ENCODE measurements around the gene SLC13A5. TPM values are rescaled to one million over a fixed set of nuclear protein-coding genes. Genes with fewer than 3 reads are reported as not detected.
"Not testable (repeated sequence)": the region's sequence is repeated elsewhere in the genome, so short reads cannot be mapped to it uniquely, and the experiment has no call there.

SLC13A5 gene
- total RNA-seq, 1 experiment from 2014 or later, result 0.10 TPM

DNA sequence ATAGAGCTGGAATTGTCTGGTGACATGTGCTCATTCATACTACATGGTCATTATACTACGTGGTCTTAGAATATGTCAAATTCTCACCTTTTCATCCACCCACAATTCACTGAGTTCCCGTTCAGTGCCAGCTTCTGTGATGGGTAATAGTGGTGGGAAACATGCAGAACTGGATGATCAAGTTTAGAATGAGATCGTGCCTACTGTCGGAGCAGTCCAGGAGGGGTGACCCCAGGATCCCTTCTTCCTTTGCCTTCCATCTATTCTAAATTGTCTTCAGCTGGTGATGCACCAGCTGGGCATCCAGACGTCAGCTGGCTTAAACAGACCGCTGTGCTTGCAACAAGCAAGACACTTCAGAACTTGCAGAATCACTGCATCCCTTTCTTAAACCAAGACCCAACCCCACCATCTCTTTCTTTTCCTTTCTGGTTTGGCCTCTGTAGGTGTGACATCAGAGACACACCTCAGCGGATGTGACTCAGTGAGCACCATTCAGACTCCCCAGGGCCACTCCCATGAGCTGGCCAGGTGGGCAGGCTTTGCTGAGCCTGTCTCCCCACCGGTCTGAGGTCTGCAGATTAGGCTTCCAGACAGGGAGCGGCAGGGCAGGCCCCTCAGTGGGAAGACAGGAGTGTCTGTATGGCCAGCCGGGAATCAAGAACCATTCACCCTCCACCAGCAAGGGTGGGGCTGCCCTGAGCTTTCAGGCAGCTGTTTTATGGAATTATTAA lies 43.5 kb downstream of the SLC13A5 start:
- DNase-seq, result no peak
- H3K36me3 ChIP-seq (replicated peaks; ENCODE audit: control insufficient read depth, insufficient read depth, low read length), result no peaks in the 10 kb centered on the region
- peaks cover 1% of the 10 kb centered on the region for H3K27me3 ChIP-seq (ENCODE audit: control insufficient read depth, insufficient read depth, low read length)
- H3K4me3 ChIP-seq (ENCODE audit: insufficient read depth, low read depth, low read length), result no peak overlapping the region

DNA sequence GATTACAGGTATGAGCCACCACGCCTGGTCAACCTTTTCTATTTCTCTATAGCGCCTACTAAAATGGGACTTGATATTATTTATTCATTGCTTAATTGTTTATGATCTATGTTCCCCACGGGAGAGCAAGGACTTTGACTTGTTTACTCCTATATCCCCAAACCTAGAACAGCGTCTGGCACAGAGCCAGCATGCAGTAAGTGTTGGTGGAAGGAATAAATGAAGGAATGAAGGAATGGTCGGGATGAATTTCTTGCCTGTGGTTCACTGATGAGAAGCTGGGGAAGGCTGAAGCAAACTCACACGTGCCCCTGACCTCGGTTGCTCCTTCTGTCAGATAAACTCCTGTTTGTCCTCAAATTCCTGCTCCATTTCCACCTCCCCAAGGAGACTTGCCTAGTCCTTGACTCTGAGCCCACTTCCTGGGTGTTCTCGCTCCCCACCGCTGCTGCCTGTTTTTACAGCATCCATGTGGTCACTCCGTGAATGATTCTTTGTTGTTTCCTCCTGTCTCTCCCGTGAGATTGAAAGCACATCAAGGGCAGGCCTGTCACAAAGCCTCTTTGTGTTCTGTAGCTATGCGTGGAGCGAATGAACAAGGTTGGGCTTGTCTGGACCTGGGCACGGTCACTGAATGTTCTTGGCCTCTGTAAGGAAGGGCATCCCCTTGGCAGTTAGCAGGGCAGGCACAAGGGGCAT lies 44.3 kb downstream of the SLC13A5 start:
- DNase-seq, result no peak
- H3K27me3 ChIP-seq (ENCODE audit: control insufficient read depth, insufficient read depth, low read length), result peaks cover 1% of the 10 kb centered on the region
- H3K4me3 ChIP-seq (ENCODE audit: insufficient read depth, low read depth, low read length), result no peak overlapping the region
- H3K36me3 ChIP-seq (replicated peaks; ENCODE audit: control insufficient read depth, insufficient read depth, low read length), result no peaks in the 10 kb centered on the region

DNA sequence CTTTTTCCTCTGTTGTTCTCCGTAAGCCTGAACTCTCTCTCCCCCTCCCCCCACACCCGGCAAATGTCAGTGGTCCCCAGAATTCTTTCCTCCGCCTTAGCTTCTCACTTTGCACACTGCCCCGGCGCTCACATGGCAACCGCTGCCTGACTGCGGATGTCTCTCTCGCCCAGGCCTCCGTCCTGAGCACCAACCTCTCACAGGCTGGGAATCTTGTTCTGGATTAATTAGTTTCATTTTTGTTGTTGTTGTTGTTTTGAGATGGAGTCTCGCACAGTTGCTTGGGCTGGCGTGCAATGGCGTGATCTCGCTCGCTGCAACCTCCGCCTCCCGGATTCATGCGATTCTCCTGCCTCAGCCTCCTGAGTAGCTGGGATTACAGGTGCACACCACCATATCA lies 45.0 kb downstream of the SLC13A5 start:
- H3K4me3 ChIP-seq (ENCODE audit: insufficient read depth, low read depth, low read length), result no peak overlapping the region
- H3K27me3 ChIP-seq (ENCODE audit: control insufficient read depth, insufficient read depth, low read length), result peaks cover 1% of the 10 kb centered on the region
- no peaks in the 10 kb centered on the region for H3K36me3 ChIP-seq (replicated peaks; ENCODE audit: control insufficient read depth, insufficient read depth, low read length)
- no peak for DNase-seq

DNA sequence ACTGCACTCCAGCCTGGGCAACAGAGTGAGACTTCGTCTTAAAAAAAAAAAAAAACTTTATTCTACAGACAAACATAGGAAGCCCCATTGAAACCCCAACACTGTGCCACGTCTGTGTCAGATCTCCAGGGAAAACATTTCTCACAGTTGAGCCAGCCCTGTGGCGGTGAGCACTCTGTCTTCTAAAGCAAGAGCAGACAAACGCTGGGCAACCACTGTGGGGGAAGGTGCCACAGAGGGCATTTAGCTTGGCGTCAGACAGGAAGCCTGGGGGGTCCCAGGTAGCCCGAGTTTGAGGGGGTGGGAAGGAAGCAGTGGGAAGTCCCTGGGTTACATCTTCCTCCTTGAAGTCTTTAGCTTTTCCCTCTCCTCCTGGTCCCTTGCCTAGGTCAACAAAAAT lies 45.7 kb downstream of the SLC13A5 start:
- H3K27me3 ChIP-seq (ENCODE audit: control insufficient read depth, insufficient read depth, low read length), result peaks cover 1% of the 10 kb centered on the region
- no peaks in the 10 kb centered on the region for H3K36me3 ChIP-seq (replicated peaks; ENCODE audit: control insufficient read depth, insufficient read depth, low read length)
- no peak for DNase-seq
- no peak overlapping the region for H3K4me3 ChIP-seq (ENCODE audit: insufficient read depth, low read depth, low read length)

DNA sequence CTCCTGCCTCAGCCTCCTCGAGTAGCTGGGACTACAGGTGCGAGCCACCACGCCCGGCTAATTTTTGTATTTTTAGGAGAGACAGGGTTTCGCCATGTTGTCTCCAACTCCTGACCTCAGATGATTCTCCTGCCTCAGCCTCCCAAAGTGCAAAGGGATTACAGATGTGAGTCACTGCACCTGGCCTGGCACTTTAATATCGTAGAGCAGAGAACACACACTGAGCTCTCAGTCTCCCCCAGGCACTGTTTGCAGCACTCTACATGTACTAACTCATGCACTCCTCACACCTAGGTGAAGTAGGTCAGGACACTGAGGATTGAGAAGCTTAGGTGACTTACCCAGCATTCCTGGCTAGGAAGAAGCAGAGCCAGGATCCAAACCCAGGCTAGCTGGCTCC lies 46.6 kb downstream of the SLC13A5 start:
- H3K4me3 ChIP-seq (ENCODE audit: insufficient read depth, low read depth, low read length), result no peak overlapping the region
- DNase-seq, result no peak
- H3K36me3 ChIP-seq (replicated peaks; ENCODE audit: control insufficient read depth, insufficient read depth, low read length), result no peaks in the 10 kb centered on the region
- peaks cover 2% of the 10 kb centered on the region for H3K27me3 ChIP-seq (ENCODE audit: control insufficient read depth, insufficient read depth, low read length)

DNA sequence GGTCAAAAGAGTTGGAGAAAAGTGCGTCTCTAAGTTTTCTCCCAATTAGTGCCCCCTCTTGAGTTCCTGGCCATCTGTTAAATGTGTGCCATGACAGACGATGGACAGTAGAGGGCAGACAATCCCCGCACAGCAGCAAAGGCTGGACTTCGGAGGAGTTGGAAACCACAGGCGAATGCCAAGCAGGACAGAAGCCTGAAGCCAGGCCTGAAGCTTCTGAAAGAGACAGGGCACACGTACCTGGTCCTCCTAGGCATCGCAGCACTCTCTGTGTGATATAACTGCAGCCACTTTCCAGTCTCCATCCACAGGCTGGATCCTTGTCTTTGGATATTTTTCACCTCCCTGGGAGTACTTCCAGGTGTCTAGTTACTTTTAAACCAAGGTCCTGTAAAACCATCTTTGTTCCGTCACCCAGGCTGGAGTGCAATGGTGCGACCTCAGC lies 47.1 kb downstream of the SLC13A5 start:
- peak; percentile 88 for DNase-seq
- no peaks in the 10 kb centered on the region for H3K36me3 ChIP-seq (replicated peaks; ENCODE audit: control insufficient read depth, insufficient read depth, low read length)
- no peak overlapping the region for H3K4me3 ChIP-seq (ENCODE audit: insufficient read depth, low read depth, low read length)
- H3K27me3 ChIP-seq (ENCODE audit: control insufficient read depth, insufficient read depth, low read length), result peaks cover 5% of the 10 kb centered on the region

DNA sequence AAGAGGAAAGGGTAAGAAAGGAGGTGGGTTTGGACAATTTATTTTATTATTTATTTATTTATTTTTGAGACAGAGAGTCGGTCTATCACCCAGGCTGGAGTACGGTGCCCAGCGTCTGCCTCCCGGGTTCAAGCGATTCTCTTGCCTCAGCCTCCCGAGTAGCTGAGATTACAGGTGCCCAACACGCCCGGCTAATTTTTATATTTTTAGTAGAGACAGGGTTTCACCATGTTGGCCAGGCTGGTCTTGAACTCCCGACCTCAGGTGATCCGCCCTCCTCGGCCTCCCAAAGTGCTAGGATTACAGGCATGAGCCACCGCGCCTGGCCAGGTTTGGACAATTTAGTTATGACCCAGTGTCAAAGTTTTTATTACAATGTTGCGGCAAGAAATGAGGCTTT lies 50.0 kb downstream of the SLC13A5 start:
- not testable (repeated sequence) for H3K36me3 ChIP-seq (replicated peaks; ENCODE audit: control insufficient read depth, insufficient read depth, low read length); H3K27me3 ChIP-seq (ENCODE audit: control insufficient read depth, insufficient read depth, low read length); DNase-seq; H3K4me3 ChIP-seq (ENCODE audit: insufficient read depth, low read depth, low read length)

DNA sequence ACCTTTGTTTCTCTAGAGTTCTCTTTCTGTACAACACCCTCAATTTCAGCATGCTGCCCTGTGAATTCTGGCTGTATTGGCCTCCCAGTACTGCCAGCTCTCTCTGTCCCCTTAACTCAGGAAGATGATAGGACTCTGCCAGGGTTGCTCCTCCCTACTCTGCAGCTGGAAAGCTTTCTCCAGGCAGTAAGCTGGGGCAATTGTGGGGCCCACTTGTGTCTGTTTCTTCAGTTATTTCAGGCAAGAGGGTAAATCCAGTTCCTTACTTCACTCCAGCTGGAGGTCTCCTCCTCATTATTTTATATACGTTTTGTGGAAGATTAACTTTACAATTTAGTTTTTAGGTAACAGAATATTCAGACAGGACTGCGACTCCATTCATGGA lies 51.7 kb downstream of the SLC13A5 start:
- peaks cover 21% of the 10 kb centered on the region for H3K27me3 ChIP-seq (ENCODE audit: control insufficient read depth, insufficient read depth, low read length)
- no peak for DNase-seq

DNA sequence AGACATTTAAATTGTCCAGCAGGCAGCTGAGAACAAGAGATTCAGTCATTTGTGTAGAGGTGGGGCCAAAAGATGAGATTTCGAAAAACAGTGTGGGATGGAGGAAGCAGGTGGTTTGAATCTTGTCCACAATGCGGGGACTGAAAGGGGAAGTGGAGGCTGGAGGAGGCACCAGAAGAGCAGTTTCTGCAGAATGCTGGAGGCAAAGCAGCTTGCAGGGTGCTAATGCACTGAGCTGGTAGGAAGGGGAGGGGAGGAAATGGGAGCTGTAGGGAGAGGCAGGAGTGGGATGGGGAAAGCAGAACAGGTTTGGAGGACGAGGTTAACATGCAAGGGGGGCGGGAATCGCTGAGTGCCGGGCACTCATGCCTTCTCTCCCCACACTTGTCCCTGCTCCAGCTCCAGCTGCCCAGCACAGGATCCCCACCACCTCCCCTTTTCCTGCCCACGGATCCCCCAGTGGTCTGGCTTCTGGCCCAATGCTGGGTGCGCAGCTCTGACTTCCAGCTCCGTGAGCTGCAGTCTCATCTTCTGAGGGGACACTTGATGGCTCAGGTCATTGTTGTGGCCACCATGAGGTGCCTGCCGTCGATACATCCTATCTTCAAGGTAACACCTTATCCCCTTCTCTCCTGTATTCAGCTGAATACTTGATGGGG lies 52.2 kb downstream of the SLC13A5 start:
- Histone ChIP-seq H3K4me3 (ENCODE audit: insufficient read depth, low read depth, low read length) (no peak overlapping the region), H3K27me3 (ENCODE audit: control insufficient read depth, insufficient read depth, low read length) (peaks cover 25% of the 10 kb centered on the region), H3K36me3 (replicated peaks; ENCODE audit: control insufficient read depth, insufficient read depth, low read length) (no peaks in the 10 kb centered on the region)
- DNase-seq, result no peak

More for the DNA sequence above, 51.7 kb downstream of the SLC13A5 start:
- Histone ChIP-seq H3K36me3 (replicated peaks; ENCODE audit: control insufficient read depth, insufficient read depth, low read length) (no peaks in the 10 kb centered on the region), H3K4me3 (ENCODE audit: insufficient read depth, low read depth, low read length) (no peak overlapping the region)

DNA sequence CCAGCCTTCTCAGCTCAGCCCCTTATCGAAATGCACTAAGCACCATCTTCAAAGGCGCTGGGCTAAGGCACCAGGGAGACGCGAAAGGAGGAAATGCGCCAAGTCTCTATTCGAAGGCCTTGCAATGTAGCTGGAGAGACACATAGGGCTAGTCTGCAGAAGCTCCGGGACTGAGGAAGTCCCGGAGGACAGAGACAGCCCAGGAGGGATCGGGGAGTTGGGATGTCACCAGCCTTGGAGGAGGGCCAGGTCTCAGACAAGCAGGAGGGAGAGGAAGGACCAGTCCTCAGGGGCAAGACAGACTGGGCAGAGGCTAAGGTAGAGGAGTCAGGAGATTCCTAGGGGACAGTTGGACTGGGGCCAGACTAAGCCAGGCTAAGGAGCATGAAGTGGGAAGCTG lies 53.1 kb downstream of the SLC13A5 start:
- DNase-seq, result no peak
- H3K27me3 ChIP-seq (ENCODE audit: control insufficient read depth, insufficient read depth, low read length), result peaks cover 31% of the 10 kb centered on the region

DNA sequence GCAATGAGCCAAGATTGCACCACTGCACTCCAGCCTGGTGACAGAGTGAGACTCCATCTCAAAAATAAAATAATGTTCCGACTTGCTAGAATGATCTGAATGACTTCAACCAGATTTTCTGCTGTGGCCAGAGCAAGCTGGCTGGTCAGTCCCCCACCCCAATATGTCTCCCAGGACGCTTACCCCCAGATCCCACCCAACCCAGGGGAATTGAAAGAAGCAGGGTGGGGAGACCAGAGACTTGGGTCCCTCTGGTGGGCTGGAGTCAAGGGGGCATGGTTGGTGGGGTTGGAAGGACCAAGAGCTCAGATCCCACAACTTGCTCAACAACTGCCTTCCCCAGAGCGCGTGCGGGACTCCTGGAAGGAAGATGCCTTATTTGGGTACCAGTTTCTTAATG lies 54.8 kb downstream of the SLC13A5 start:
- not testable (repeated sequence) for H3K4me3 ChIP-seq (ENCODE audit: insufficient read depth, low read depth, low read length); H3K36me3 ChIP-seq (replicated peaks; ENCODE audit: control insufficient read depth, insufficient read depth, low read length); DNase-seq
- peaks cover 48% of the 10 kb centered on the region for H3K27me3 ChIP-seq (ENCODE audit: control insufficient read depth, insufficient read depth, low read length)

More for the DNA sequence above, 53.1 kb downstream of the SLC13A5 start:
- Histone ChIP-seq H3K4me3 (ENCODE audit: insufficient read depth, low read depth, low read length) (no peak overlapping the region), H3K36me3 (replicated peaks; ENCODE audit: control insufficient read depth, insufficient read depth, low read length) (no peaks in the 10 kb centered on the region)

DNA sequence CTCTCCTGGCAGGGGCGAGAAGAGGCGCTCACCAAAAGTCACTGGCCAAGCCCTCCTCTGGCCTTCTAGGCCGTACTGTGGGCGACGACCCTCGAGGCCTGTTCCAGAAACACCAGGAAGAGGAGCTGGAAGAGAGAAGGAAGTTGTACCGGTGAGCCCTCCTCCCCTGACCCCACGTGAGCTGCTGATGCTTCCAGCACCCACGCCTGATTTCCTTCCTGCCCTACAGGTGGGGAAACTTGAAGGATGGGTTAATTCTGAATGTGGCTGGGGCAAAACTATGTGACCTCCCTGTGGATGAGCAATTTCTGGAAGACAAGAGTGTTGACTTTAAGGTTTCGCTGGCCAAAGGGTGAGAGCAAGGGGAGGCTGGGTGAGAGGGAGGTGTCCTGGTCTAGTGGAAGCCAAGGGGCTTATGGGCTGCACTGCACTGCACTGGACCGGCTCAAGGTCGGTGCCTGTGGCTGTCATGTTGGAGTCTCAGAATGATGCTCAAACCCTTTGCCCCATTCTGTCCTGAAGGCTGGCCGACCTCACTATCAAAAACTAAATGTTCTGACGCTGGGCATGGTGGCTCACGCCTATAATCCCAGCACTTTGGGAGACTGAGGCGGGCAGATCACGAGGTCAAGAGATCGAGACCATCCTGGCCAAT lies 55.4 kb downstream of the SLC13A5 start:
- no peak for DNase-seq
- Histone ChIP-seq H3K27me3 (ENCODE audit: control insufficient read depth, insufficient read depth, low read length) (peaks cover 53% of the 10 kb centered on the region), H3K36me3 (replicated peaks; ENCODE audit: control insufficient read depth, insufficient read depth, low read length) (no peaks in the 10 kb centered on the region), H3K4me3 (ENCODE audit: insufficient read depth, low read depth, low read length) (peak overlapping the region; percentile 46)

DNA sequence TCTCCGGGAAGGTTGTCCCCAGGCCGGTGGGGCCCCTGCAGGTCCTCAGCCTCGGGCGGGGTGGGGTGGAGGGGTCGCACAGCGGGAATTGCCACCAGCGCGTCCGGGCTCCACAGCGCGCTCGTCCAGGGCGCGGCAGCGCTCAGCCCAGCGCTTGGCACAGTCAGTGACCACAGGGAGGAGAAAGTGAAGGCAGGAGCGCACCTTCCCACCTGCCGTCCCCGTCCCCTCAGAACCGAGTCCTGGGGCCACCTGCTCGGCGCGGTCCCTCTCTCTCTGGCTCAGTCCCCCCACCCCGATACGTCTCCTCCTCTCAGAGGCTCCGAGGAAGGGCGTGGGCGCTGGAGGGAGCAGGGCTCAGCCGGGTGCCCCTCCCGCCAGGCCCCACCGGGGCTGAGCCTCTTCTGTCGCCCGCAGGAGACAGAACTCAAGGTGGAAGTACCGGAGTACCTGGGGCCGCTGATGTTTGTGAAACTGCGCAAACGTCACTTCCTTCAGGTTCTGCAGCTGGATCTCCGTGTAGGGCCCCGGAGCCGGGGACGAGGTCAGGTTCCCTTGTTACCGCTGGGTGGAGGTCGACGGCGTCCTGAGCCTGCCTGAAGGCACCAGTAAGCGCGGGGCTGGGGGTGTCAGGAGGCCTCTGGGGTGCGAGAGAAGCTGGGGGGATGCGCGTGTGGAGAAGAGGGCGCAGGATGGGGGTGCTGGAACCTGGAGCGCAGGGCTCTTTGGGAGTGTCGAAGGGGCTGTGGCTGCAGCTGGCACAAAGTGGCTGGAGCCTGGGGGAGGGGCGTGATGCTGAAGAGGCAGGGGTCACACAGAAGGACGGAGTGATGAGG lies 56.2 kb downstream of the SLC13A5 start:
- Histone ChIP-seq H3K27me3 (ENCODE audit: control insufficient read depth, insufficient read depth, low read length) (peaks cover 60% of the 10 kb centered on the region), H3K4me3 (ENCODE audit: insufficient read depth, low read depth, low read length) (peak overlapping the region; percentile 46)
- H3K36me3 ChIP-seq (replicated peaks; ENCODE audit: control insufficient read depth, insufficient read depth, low read length), result not testable (repeated sequence)
- DNase-seq, result peak; percentile 86

Data from H7 (cell line).